Brain pericyte (primary cell): ENCODE results near the gene NAB2.

Experiments used
- DNase-seq: peaks from one replicate; pipeline ENCODE4 v3.0.0-alpha.2; 2012; ENCODE audit warnings: low read depth, low spot score

The NAB2 gene

DNA sequence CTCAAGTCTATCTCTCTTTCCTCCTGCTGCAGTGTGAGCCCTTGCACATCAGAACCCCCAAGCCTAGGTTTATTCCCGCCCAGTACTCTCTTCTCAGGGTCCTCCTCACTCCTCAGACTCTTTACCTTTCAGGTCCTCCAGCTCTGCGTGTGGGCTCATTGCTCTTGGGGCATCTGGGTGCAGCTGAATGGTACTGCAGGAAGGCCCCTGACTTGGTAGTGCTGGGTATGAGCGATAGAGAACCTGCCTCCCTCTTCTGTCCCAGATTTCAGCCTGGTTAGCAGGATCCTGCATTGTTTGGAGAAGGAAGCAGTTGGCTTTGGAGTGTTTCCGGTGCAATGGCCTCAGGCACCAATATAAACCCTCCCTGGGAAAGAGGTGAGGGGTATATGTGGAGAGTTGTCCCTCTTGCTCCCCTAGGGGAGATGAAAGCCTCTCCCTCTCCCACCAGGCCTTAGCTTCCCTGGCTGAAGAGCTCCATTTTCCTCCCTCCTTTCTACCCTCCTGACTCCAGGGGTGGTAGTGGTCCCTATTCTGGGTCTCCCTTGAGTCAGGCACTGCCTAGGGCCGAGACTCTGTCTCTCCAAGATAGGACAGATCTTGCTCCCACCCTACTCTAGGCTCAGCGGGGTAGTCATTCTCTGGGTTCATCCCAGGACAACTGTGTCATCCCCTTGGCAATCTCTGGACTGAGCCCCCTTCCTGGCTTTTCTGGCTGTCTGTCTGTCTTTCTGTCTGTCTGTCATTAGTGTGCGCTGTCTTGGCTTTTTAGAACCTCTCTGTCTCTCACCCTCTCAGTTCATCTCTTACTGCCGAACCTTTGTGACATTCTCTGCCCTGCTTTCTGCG lies 43.2 kb downstream of the NAB2 start:
- no peak for DNase-seq

DNA sequence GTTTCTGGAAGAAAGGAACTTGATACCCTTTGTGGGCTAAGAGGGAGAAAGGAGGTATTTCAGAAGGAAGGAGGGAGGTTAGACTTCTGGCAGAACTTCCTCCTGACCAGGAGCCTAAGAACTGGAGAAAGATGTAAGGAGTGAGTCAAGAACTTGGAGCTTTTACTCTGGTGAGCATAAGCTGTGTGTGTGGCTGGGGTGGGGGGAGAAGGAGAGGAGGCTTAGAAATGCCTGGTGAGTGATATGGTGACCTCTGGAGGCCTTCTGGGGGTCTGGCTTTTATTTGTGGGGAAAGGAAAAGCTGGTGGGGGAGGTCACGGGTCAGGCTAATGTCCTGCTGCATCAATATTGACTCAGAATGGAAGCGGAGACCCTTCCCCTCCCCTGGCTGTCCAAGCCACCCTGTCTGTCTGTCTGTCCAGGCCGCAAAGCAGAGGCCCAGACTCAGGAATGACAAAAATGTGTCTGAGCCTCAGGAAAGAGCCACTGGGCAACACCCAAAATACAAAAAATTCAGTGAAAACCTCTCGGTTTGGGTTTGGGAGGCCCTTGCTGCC lies 44.2 kb downstream of the NAB2 start:
- DNase-seq: no peak

DNA sequence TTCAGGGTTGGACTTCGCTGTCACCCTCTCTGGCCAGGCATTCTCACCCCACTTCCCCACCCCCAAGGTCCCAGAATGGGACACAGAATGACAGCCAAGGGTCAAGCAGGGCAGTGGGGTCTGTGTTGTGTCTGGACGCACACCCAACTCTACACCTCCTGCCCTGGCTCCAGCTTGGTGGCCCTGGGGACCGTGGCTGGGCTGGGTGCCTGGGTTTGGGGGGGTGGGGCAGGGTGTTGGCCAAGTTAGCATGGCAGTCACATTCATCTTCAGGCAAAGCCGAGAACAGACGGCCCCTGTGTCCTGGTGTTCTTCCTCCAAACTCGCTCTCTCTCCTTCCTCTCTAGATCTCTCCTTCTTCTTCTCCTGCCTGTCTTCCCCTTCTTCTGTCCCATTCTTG lies 45.0 kb downstream of the NAB2 start:
- no peak for DNase-seq

DNA sequence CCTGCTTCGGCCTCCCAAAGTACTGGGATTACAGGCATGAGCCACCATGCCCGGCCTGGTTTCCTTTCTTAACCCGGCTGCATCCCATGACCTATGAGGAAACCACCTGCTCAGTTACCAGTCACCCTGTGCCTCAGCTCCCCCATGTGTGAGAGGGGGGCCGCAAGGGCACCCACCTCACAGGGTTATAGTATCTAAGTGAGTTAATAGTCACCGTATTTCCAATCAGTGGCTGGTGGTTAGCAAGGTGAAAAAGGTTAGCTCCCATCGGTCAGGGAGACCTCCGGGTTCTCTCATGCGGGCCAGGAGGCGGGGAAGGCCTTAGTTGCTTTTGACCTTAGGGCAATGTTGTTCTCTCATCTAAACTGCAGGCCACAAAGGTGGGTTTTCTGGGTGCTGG lies 46.0 kb downstream of the NAB2 start:
- no peak for DNase-seq

DNA sequence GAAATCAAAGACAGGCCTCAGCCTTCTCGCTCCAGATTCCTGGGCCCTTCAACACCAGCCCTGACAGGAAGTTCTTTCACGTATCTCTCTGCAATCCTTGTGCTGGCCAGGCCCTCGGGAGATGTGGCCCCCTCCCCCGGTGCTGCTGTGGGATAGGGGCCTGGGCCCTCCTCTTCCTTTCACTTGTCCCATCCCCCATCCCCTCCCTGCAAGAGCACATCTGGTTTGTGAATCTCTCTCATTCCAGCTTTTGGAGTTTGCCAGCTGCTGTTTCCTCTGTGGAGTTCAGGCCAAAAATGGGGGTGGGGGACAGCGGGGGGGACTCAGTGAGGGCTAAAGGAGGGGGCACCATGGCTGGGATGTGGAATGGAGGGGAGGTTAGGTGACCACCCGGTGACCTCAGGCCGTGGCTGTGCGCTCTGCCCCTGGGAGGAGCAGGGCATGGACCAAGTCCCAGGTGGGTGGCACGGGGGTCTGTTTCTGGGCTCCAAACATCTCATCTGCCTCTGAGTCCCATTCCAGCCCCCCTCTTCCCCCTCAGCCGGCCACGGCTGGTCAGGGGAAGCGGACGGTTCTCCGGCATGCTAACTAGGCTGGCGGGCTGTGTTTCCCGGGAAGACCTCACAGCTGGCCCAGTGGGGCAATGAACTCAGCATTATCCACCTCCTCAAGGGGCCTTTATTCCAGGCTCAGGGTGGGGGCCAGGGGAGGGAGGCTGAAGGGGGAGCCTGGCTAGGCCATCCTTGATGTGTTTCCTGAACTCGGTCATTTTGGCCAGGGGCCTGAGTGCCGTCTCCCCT lies 46.8 kb downstream of the NAB2 start:
- DNase-seq: peak; percentile 48

DNA sequence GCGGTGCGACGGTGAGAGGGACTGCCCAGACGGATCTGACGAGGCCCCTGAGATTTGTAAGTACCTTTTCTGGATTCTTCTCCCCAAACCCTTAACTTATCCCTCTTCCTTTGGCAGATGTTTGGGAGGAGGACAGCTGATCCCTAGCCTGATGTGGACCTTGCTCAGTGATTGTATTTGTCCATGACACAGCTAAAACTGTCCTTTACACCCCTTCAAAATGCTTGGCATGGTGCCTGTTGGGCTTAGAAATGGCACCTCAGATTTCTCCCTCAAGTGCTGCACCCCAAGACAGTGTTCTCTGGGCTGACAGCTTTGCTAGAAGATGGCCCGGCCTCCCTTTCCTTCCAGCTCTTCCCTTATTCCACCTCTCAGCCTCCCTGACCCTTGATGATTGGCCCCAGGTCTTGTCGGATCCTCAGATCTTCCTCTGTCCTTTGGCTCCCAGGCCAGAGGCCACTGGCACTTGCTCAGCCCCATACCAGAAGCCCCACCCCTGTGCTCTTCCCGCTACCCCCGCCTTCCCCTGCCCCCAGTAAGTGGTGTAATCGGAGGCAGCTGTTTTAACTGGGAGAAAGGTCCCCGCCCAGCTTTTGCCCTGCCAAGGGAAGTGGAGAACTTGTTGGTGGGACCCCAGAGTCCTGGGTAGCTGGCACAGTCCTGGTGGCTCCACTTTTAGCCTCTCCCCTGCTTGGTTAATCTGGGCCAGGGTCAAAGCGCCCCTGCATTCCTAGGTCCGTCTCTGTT lies 49.8 kb downstream of the NAB2 start:
- no peak for DNase-seq

DNA sequence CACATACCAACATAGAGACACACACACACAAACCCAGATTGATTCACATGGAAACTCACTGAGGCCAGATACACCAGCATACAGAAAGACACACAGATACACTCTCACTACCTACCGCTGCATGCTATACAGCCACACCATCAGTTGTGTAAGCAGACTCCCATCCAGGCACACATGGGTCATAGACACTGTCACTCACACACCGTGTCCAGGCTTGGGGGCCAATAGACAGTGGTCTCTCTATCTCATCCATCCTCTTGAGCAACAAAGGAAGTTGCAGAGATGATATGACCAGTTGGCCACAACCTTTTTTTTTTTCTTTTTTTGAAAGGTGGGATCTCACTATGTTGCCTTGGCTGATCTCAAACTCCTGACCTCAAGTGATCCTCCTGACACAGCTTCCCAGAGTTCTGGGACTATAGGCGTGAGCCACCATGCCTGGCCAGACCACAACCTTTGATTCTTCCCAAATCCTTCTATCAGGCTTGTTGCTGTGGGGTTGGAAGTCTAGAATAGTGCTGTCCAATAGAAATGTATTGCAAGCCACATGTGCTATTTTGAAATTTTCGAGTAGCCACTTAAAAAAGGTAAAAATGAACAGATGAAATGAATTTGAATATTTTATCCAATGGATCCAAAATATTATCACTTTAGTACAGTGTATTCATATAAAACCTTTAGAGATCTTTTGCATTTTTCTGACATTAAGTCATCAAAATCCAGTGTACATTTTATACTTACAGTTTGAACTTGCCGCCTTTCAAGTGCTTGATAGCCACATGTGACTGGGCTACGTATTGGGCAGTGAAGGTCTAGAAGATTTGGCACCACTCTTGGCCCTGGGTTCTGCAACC lies 51.1 kb downstream of the NAB2 start:
- no peak for DNase-seq

DNA sequence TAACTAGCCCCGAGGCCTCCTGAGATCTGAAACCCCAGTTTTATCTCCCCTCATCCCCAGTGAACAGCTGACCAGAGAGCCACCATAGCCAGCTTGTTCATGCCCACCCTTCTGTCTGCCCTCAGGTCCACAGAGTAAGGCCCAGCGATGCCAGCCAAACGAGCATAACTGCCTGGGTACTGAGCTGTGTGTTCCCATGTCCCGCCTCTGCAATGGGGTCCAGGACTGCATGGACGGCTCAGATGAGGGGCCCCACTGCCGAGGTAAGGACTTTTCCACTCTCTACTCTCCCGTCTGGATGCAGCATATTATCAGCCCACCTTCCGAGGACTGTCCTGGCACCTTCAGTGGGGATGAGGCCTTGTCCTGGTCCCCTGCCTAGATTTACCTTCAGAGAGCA lies 52.3 kb downstream of the NAB2 start:
- no peak for DNase-seq

DNA sequence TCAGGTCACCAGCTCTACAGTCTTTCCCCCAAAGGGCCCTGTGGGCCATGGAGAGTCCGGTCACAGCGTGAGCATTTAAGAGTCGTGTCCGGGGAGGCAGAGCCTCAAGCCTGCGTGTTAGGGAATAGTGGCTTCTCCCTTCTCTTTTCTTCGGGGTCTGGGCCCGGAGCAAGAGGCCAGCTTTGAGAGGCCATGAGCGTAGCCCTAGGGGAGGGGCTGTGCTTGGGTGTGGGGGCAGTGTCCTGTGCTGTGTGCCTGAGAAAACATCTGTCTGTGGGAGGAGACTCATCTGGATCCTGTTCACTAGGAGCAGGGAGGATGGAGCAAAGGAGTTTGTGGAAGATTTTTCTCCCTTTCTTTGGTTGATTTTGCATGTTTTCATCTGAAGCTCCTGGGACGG lies 53.2 kb downstream of the NAB2 start:
- DNase-seq: no peak

DNA sequence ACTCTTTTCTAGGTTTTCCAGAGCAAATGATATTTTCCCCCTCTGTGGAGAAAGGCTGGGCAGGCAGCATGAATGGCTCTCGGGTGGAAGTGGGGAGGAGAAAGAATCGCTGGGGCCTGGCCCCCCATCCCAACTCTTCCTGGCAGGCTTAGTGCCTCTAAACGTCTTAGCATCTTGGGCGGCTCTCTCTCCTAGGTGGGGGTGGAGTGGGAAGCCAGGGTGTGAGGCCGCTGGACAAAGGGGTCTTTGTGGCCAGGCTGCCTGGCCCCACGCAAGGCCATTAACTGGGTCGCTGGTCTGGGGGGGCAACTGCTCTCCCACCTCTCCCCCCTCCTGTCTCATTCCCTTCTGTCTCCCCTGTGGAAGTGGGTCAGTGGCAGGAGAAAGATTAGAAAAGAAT lies 53.8 kb downstream of the NAB2 start:
- DNase-seq: no peak

DNA sequence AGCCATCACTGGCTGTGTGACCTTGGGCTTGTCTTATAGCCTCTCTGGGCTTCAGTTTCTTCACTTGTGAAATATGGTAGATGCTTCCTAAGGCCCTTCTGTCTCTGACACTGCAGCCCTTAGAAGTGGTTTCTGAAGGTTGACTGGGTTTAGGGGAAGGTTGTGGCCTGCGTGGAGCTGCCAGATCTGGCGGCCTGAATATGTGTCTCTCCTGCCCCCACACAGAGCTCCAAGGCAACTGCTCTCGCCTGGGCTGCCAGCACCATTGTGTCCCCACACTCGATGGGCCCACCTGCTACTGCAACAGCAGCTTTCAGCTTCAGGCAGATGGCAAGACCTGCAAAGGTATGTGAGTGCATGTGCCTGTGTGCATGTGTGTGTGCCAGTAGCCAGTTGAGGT lies 54.5 kb downstream of the NAB2 start:
- no peak for DNase-seq
